ENCODE results near the gene CEBPZOS. TPM values are rescaled to one million over a fixed set of nuclear protein-coding genes. Genes with fewer than 3 reads are reported as not detected.

Gene CEBPZOS
- 39.8 to 42.6 TPM (median 41.6 TPM) in 5 replicates for total RNA-seq (2022; extraction: Qiagen RNA extraction)

DNA sequence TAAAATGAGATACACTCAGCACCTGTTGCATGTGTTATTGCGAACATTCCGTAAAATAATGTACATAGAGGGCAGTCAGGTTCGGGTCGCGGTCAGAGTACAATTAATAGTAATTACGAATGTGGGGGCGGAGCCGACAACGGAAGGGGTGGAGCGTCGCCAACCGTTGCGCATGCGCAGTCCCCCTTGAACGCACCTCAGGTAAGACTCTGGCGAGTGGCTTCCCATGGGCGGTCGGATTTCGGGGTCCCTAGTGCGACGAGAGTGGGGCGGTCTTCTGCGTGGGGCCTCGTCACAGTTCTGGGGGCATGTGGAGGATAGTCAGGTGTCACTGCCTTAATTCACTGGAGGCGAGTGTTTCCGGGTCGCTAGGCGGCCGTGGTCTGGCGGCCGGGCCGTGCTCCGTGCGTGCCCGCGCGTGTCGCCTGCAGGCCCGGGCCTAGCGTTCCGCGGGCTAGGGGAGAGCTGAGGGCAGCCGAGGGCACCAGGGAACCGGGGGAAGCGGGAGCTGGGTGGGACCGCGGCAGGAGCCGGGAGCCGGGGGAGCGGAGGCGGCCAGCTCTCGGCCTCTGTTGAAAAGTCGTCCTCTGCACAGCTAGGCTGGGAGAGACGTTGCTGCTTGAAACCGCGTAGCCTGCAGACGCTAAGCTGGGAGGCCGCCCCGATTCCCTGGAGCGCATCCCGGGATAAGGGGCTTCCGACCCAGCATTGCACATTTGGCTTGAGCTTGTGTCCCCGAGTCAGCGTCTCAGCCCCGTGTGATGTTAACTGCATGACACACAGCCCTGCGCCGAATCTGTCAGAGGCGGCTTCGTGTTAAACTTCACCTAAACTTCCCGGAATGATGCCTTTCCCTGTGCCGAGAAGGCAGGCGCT is at the start of gene CEBPZOS:
CEBPZOS (plus strand) TSS at position 177 of the 876 bp plus-strand sequence. CDS start 3,209 bp downstream, outside the sequence.

GRCh38 chr2:37156857-37157714 is 39.2 kb upstream of the CEBPZOS start, which contains the start of gene EIF2AK2:
Gene EIF2AK2, minus strand, starts transcription at chr2:37156980. Its CDS starts 9,174 bp downstream, at chr2:37147806.

GRCh38 chr2:37188570-37188969 is 7.7 kb upstream of the CEBPZOS start, which contains the start of gene SULT6B1:
Gene SULT6B1, minus strand, starts transcription at chr2:37188670. Its CDS starts 30 bp downstream, at chr2:37188640.

GRCh38 chr2:37231241-37232130 is 35.2 kb downstream of the CEBPZOS start, which contains the start of the genes CEBPZ and NDUFAF7:
Gene CEBPZ, minus strand, starts transcription at chr2:37231596. Its CDS starts 29 bp downstream, at chr2:37231567.
Gene NDUFAF7, plus strand, starts transcription at chr2:37231658. Its CDS starts 48 bp downstream, at chr2:37231706.

Other genes starting within 250 kb of the CEBPZOS start
- 10.9 to 18.1 TPM (median 16.5 TPM) in 5 replicates for gene STRN, start 230.0 kb upstream of the CEBPZOS start, total RNA-seq (2022; extraction: Qiagen RNA extraction)
- gene HEATR5B, start 112.1 kb upstream of the CEBPZOS start, total RNA-seq (2022; extraction: Qiagen RNA extraction): 5.6 to 9.0 TPM (median 7.2 TPM) in 5 replicates
- gene GPATCH11, start 112.0 kb upstream of the CEBPZOS start, total RNA-seq (2022; extraction: Qiagen RNA extraction): 8.5 to 12.8 TPM (median 8.8 TPM) in 5 replicates
- gene EIF2AK2, start 39.5 kb upstream of the CEBPZOS start, total RNA-seq (2022; extraction: Qiagen RNA extraction): 16.7 to 34.6 TPM (median 22.1 TPM) in 5 replicates
- gene SULT6B1, start 7.8 kb upstream of the CEBPZOS start, total RNA-seq (2022; extraction: Qiagen RNA extraction): not detected in 5 replicates
- gene CEBPZ, start 35.1 kb downstream of the CEBPZOS start, total RNA-seq (2022; extraction: Qiagen RNA extraction): 63.0 to 86.2 TPM (median 70.9 TPM) in 5 replicates
- 18.3 to 20.2 TPM (median 20.0 TPM) in 5 replicates for gene NDUFAF7, start 35.2 kb downstream of the CEBPZOS start, total RNA-seq (2022; extraction: Qiagen RNA extraction)
- 8.7 to 17.6 TPM (median 13.2 TPM) in 5 replicates for gene PRKD3, start 128.3 kb downstream of the CEBPZOS start, total RNA-seq (2022; extraction: Qiagen RNA extraction)
- 19.8 to 23.6 TPM (median 21.4 TPM) in 5 replicates for gene QPCT, start 148.1 kb downstream of the CEBPZOS start, total RNA-seq (2022; extraction: Qiagen RNA extraction)

All from A549 treated with Hydrocortisone at 1 μM for 4 hours (cell line).